DMS153 (cell line): Measurements from ENCODE around the gene RNF4.
"Not testable (repeated sequence)": the region's sequence is repeated elsewhere in the genome, so short reads cannot be mapped to it uniquely, and the experiment has no call there.

Experiments
- DNase-seq: peaks from one replicate; lab custom pipeline; 2025; lab: John Stamatoyannopoulos, UW

RNF4 gene

DNA sequence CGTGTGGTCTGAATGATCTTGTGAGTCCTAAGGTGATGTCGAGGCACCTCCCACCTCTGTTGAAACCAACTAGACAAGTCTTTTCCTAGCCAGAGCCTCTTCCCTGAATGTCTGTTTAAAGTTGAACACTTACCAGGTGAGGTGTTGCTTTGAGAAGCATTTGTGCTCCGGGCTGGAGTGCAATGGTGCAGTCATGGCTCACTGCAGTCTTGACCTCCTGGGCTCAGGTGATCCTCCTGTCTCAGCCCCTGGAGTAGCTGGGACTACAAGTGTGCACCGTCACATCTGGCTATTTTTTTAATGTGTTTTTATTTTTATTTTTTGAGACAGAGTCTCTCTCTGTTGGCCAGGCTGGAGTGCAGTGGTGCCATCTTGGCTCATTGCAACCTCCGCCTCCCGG is 18.1 kb downstream of the RNF4 start:
- DNase-seq, result no peak

DNA sequence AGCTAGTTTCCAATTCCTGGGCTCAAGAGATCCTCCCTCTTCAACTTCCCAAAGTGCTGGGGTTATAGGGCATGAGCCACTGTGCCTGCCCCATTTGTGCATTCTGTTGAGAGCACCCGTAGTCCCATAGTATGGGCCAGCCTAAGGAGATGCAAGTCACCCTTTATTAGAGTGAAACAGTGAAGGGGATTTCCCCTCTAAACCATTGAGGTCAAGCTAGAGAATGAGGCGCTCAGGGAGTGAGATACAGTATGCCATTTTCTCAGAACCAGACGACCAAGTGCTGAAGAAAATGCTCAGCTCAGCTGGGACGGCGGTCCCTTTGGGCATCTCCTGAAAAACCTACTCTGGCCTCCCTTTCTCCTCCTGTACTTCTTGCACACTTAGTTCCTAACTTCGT is 18.7 kb downstream of the RNF4 start:
- no peak for DNase-seq

DNA sequence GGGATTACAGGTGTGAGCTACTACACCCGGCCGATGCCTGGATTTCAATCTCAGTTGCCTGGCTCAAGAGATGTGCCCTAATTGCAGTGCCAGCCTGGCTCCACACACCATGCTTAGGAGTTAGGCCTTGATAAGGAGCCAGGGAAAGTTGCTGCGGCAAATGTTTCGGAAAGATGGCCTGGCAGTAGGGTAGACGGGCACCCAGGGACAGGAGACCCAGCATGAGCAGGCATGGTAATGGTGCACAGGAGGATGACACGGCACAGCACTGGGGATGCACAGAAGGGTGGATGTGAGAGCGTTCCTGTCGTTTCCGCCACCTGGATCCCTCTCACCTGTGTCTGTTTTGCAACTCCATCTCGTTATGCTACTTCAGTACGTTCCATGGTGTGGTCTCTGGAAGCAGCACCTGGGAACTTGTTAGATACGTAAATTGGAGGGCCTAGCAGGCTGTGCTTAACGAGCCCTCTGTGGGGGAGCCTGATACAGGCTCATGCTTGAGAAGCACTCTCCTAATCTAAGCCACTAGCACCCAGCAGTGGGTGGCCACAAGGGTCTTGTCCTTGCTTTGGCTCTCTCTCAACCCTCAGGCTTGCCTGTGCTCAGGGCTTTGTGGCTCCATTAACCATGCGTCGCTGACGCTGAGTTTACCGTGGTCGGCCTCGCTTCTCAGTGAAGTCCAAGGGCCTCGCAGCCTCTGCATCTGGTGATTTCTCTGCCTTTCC is 20.3 kb downstream of the RNF4 start:
- DNase-seq, result no peak

DNA sequence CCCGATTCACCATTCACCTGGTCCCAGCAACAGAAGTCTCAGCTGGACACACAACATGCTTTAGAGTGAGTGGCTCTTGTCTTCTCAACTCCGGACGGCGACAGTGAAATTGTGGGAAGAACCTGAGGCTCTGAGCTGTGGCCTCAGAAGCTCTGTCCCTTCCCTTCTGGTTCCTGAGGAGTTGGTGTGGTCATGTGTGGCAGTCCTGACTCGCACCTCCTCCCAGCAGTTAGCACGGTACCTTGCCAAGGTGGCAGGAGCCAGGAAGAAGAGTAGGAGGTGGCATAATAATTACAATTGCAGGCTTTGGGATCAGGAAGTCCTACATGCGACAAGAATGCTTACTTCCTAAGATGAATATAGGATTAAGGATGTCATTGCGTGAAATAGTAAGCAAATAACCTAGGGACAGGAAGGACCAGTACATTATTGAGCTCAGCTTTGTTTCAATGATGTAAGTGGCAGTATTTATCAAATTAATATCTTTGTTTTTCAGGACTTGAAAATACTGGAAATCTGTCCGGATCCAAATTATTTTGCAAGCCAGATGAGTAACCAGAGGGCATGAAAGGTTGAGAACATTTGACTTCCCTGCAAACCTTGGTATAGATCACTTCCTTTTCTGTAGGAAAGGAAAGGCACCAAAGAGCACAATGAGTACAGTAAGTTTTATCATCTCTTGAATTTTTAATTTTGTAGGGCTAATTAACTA is 21.1 kb downstream of the RNF4 start:
- DNase-seq, result no peak

DNA sequence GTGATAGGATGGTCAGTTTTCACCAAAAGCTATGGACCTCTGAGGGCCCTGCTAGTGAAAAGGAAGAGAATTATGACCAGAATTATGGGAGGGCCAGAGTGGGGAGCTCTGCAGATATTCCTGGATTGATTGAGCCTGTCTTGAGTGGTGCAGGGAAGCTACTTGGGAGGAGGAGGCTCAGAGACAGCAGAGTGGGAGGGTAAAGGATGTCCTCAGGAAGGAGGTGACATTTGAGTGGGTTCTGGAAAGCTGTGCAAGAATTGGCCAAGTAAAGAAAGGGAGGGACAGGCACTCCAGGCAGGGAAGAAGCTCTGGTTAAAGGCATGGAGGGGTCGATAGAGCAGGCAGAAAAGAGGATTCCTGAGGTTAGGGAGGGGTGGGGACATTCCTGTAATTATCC is 24.1 kb downstream of the RNF4 start:
- no peak for DNase-seq

DNA sequence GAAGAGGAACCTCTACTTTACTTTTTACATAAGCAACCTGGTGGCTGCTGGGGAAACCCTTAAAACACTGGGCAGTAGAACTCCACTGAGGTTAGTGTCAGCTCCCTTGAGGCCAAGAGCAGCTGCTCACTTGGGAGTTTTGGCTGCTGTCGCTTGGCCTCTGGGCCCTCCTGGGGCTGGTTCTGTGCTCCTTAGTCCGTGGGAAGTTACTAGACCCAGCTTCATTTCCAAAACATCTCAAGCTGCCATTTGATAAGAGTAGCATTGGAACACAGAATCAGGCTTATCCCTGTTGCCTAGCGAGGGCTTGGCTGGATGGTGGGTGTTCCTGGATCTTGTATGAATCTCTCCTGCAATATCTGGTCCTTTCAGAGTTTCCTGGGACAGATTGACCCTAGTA is 26.1 kb downstream of the RNF4 start:
- DNase-seq, result no peak

DNA sequence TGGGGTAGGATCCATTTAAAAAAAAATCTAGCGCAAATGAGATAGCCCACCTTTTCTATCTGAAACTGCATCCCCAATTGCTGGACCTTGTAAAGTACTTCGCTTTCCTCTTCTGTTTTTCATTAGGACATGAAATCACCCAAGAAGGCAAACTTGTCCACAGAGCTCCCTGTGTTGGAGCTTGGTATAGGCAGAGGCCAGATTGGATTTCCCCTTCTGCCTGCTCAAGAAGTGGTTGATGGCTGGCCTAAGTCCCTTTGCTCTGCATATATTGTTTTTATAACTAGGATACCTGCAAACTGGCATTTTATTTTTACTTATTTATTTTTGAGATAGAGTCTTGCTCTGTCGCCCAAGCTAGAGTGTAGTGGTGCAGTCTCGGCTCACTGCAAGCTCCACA is 28.4 kb downstream of the RNF4 start:
- DNase-seq, result no peak

DNA sequence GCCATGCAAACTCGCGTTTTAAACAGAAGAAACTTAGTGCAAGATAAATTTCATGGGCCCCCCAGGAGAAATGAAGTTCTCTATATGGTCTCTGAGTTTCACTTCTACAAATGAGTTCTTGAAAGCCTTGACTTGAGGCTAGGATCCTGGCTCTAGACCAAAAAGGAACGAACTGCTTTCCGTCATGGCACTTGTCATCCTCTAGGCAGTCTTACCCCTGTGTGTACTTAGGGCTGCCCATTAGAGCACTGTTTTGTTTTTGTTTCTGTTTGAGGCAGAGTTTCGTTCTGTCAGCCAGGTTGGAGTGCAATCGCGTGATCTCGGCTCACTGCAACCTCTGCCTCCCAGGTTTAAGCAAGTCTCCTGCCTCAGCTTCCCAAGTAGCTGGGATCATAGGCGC is 29.0 kb downstream of the RNF4 start:
- no peak for DNase-seq

DNA sequence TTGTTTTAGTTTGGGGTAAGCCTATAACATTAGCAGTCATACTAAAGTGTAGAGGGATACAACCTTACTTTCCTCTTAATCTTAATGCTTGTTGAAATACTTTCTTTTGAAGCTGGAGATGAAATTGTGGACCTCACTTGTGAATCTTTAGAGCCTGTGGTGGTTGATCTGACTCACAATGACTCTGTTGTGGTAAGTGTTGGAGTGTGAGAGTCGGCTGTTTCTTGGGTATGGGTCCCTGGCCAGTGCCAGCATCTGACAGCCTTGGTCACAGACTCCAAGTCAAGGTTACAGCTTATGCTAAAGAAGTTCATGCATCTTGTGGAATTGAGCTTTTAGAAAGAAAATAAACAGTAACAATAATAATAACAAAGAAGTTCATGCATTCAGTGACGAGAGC is 31.6 kb downstream of the RNF4 start:
- DNase-seq, result no peak

DNA sequence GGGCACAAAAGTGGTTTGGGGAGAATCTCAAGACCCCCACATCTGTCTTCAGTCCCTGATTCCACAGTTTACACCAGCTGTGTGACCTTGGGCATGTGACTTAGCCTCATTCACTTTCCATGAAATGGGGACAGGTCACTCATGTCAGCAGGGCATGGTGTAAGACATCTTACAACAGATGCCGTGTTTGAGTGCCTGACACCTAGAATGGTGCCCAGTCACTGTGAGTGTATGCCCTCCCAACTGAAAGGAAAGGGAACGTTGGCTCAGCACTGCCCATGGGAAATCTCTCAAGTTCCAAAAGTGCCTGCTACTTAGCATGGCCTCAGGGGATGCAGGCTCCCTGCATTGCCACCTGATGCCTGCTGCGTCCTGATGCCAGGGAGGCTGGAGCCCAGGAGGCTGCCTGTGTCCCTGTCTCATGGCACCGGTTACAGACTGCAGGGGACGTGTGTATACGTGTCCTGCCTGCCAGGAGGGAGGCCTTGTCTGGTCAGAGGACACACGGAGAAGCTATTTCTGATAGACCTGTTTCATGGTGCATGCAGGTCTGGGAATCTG is 32.2 kb downstream of the RNF4 start:
- no peak for DNase-seq

DNA sequence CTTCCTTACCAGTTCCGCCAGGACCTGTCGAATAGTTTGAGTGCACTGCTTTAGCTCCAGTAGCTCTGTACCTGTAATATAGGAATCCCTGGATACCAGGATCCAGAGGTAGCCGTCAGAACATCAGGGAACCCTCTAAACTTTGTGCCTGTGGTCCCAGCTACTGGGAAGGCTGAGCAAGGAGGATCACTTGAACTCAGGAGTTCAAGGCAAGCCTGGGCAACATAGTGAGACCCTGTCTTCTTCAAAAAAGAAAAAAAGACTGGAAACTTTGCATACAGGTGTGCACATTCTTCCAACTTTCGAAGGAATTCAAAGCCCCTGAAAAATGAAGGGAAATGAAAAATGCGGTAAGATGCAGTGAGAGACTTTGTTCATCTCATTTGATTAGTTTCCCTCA is 34.9 kb downstream of the RNF4 start:
- DNase-seq, result no peak

DNA sequence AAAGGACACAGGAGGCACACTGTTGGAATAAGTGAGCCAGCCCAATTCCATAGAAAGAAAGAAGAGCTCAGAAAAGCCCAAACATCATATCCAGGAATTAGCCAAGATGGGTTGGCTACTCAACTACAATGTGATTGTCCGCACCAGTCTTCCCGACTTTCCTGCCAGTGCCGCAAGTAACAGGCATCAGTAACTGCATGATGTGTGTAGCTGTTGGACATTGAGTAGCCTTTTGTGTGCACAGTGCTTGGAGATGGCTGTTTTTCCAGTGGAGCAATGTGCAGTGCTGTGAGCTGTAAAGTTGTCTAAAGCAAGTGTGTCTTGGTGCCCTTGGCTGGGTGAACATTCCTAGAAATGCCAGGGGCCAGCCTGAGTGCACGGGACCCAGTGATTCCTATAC is 38.4 kb downstream of the RNF4 start:
- DNase-seq, result no peak

DNA sequence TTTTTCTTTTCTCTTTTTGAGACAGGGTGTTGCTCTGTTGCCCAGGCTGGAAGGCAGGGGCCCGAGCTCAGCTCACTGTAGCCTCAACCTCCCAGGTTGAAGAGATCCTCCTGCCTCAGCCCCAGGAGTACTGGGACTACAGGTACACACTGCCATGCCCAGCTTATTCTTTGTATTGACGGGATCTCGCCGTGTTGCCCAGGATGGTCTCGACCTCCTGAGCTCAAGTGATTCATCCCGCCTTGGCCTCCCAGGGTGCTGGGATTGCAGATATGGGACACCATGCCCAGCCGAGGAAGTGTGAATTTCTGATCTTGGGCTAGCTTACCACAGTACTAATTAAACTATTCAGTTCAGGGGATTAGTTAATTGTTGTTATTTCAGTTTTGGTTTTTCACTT is 38.9 kb downstream of the RNF4 start:
- no peak for DNase-seq

DNA sequence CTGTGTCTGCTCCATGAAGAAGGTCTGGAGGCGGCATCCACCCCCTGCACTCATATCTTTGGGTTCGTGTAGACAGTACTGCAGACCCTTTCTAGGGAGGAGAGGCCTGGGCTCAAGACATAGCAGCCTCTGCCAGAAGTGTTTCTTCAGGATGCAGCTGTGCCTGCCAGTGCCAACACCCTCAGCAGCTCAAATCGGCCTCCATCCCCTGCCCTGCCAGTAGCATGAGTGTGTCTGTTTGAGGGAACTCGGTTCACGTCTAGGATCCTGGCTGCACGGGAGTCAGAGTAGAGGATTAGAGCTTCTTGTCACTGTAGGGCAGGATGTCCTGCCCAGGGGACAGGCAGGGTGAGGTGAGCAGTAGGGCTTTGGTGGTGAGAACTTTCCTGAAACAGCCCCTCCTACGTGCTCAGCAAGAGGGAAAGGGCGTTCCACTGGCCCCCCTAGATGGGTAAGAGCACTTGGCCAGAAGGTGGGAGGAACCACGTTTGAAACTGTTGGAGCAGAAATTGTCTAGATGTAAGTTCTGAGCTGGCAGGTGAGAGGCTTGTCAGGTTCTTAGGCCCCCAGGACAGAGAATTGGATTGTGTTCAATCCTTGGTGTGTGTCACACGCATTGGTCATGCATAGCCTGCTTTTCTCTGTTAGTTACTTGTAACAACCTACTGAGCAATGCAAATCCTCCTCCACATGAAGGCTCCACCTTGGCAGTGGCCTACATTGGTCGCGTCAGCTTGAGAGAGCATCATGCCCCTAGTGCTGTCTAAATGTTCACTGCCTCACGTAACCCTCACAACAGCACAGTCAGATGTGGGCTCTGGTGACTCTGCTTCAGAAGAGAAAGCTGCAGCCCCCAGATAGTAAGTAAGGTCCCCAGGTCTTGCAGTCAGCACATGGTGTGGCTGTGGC is 41.7 kb downstream of the RNF4 start:
- DNase-seq, result no peak

DNA sequence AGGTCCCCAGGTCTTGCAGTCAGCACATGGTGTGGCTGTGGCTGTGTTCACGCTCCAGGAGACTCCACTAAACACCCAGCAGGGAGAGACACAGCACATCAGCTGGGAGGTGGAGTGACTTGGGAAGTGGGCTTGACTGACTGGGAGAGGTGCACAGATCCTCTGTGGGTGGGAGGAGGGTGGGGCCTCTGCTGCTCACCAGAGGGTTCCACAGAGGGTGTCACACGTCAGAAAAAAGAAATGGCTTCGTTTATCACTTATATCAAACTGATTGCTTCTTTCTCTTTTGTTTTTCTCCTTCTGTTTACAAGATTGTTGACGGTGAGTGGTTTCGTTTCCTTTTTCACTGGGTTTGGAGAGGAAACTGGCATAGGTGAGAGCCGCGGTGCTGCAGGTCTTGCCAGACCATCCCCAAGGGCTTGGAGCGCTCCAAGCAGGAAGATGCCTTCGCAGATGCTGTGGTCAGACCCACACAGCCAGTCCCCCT is 42.8 kb downstream of the RNF4 start:
- DNase-seq, result no peak

DNA sequence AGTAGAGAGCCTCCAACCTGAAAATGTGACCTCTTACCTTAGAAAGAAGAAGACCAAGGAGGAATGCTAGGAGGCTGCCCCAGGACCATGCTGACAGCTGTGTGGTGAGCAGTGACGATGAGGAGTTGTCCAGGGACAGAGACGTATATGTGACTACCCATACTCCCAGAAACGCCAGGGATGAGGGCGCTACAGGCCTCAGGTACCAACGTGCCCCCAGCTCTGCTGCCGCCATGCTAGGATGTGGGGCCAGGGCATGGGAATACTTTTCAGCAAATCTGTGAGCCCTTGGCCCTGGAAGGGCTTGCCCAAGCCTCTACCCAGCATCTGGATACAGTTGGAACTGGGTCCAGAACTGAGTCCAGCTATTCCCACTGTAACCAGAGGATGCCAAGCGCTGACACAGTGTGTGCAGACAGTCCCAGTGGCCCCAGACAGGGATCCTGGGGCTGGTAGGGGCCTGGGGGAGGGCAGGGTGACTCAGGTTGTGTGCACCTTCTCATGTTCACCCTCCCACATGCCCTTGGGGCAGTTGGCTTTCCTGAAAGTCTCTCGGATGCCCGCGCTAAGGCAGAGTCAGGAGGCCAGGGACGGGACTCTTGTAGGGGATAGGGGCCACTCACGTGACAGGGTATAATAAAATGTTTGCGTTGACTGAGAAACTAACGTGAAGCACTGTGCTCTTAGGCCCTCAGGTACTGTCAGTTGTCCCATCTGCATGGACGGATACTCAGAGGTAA is 43.7 kb downstream of the RNF4 start:
- no peak for DNase-seq

DNA sequence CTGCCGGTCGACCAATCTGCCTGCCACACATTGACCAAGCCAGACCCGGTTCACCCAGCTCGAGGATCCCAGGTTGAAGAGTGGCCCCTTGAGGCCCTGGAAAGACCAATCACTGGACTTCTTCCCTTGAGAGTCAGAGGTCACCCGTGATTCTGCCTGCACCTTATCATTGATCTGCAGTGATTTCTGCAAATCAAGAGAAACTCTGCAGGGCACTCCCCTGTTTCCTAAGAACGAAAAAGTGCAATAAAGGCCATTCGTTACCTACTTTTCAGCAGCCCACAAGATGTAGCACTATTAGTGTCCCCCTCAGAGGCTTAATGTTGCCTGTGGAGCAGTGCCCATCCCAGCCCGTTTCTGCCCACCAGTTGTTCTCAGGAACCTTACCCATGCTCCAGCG is 45.3 kb downstream of the RNF4 start:
- not testable (repeated sequence) for DNase-seq

DNA sequence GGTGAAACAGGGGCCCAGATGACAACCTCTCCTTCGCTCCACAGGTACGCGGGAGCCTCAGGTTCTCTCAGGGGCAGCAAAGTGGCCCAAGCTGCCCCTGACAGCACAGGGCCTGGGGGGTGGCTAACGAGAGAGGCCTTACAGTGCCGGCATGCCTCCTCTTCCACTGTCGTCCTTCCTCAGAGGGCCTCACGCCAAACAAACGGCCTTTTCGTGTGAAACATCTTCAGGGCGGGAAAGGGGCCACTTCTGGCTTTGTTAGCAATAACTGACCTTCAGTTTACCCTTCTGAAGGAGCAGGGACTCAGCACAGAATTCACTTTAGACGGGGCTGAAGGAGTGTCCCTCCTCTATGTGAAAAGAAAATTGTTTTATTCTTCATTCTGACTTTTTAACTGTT is 46.0 kb downstream of the RNF4 start:
- not testable (repeated sequence) for DNase-seq

DNA sequence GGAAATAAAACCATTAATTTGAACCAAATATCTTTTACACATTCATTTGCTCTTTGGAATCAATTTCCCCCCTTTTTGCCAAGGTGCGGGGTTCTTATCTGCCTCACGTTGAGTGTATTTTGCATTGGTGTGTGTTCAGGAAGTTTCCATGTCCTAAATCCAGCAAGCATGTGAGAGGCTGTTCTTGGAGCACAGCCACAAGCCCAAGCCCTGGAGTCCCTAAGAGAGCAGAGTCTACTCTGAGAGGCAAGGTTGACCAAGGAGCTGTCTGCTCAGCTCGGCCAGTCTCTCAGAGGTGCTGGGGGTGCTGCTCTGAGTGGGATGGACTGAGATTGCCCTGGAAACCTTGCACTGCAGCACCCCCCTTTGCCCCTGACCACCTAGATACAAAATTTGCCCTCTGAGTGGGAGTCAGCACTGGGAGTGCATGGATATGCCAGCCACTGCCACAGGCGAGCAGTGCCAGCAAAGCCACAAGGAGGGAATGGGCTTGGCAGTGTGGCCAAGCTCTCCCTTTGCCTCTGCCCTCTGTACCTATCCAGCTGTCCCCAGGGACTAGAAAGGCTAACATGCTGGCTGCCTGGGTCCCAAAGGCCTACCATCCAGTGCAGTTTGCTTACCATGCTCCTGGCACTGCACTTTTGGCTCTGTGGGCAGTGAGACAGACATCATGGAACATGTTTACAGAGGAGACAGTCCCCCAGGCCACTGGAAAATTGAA is 47.1 kb downstream of the RNF4 start:
- no peak for DNase-seq

DNA sequence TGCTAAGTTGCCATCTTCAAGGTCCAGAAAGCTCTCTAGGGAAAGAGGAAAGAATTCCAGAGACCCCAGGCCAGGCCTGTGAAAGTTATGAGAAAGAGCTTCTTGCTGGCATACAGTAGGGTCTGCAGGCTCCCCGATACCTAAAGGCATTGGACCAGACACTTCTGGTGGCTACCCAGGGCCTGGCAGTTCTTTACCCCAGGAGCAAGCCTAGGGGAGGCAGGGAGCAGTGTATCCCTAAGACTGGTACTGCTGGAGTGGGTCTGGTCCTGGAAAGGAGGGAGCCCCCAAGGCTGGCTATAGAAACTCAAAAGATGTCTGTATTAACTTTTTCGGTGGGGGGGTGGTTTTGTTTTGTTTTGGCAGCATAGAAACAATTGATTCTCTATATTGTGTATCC is 47.7 kb downstream of the RNF4 start:
- no peak for DNase-seq

DNA sequence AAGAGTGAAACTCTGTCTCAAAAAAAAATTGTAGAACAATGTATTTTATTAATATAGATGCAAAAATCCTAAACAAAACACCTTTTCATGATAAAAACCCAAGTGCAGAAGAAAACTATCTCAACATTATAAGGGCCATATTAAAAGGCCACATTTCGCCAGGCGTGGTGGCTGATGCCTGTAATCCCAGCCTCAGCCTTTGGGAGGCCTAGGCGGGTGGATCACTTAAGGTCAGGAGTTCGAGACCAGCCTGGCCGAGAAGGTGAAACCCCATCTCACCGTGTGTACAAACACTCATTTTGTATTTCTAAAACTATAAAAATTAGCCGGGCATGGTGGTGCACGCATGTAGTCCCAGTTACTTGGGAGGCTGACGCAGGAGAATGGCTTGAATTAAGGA is 57.7 kb downstream of the RNF4 start:
- DNase-seq, result no peak
